Activated CD4-positive, alpha-beta T cell treated with anti-CD3 and anti-CD28 coated beads, Interleukin-2, amount 50 U/mL, for 24 hours (primary cell): Measurements from ENCODE around the gene RASGRF1.
"Not testable (repeated sequence)": the region's sequence is repeated elsewhere in the genome, so short reads cannot be mapped to it uniquely, and the experiment has no call there.

Experiments
- DNase-seq, 2 donors: peaks; one replicate each; pipeline ENCODE4 v3.0.0-alpha.2; 2020; ENCODE audit warnings: low read depth in 1 of 2, low spot score in 1 of 2

The RASGRF1 gene

GRCh38 chr15:79015416-79015815 lies 75.2 kb downstream of the RASGRF1 start:
- no peak for DNase-seq

DNA sequence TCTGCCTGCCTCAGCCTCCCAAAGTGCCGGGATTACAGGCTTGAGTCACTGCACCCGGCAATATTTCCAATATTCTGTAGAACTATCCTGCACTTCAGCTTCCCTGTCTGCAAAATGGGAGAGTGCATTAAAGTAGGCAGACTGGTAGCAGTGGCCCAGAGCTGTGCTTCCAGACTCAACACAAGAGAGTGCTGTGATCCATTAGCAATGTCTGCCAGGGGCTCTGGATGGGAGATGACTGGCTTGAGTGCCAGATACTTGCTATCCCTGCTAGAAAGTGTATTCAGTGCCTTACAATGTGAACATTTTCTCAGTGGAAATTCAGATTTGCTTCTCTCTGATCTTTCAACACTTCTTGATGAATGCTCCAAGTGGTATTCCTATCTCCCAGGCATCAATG lies 80.3 kb downstream of the RASGRF1 start:
- no peak for DNase-seq

- no peak for DNase-seq
Observed at GRCh38 chr15:79009379-79009778, 81.2 kb downstream of the RASGRF1 start.

GRCh38 chr15:79008659-79009058 lies 81.9 kb downstream of the RASGRF1 start:
- no peak for DNase-seq

DNA sequence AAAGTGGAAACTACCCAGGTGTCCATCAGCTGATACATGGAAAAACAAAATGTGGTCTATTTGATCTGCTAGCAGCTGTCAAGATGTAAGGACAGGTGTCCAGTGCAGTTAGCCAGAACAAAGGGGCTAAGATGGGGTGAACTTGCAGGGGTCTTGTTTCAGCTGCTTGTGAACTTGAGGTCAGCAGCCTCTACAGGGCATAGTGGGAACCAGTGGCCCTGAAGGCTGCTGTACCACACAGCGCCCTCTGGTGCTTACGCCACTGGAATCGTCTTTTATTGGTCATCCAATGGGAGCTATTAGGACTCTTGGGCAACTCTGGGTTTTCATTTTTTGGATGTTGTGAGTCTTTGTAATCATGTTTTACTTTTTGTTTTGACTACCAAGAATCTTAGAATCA lies 83.5 kb downstream of the RASGRF1 start:
- DNase-seq: no peak

DNA sequence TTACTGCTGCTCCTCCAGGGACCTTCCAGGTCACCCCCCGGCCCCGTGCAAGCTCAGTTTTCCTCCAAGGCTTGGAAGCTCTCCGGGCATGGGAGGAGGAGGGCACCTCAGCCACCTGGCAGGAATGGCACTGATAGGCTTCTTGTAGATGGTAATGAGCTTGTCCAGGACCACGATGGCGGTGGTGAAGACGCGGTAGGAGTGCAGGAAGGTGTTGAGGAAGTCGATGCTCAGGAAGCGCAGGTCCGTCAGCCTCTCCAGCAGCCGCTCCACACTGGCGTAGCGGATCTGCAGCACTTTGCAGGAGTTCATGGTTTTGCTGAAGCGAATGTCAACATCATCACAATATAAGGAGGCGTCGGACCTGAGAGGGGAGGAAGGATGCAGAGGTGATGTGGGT lies 84.5 kb downstream of the RASGRF1 start:
- no peak for DNase-seq

DNA sequence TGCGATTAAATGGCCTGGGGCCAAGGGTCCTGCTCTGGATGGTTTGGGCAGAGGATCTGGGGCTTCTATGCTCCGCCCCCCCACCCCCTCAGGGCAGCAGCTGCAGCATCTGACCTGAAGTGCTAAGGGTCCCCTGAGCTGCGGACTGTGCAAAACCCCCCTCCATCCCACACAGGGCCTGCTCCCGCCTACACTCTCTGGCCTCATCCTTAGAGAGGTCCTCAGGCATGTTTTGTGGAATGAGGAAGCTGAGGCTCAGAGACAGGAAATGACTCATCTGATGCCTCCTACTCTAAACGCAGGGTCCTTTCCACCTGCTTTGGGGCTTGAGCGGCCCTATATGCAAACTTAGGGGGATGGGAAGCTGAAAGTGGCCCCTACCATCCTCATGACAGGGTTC lies 86.2 kb downstream of the RASGRF1 start:
- DNase-seq: no peak

- DNase-seq: no peak
Observed at GRCh38 chr15:79003896-79004295, 86.7 kb downstream of the RASGRF1 start.

DNA sequence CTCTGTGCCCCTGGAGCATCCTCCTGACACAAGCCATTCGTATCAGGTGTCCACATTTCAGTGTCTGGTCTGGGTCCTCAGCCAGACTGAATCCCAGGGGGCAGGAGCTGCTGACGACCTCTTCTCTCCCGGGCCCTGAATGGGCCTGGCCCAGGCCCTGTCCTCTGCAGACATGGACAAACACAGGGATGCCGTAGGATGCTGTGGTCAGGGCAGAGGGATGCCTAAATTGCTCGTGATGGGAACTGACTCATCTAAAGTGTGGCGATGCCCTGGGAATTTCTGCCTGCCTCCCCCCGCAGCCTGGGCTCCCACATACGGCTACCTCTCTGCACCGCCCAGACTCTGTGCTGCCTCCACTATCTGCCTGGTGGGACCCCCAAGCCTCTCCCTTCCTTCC lies 87.3 kb downstream of the RASGRF1 start:
- no peak for DNase-seq

GRCh38 chr15:79002581-79002980 lies 88.0 kb downstream of the RASGRF1 start:
- DNase-seq: no peak

DNA sequence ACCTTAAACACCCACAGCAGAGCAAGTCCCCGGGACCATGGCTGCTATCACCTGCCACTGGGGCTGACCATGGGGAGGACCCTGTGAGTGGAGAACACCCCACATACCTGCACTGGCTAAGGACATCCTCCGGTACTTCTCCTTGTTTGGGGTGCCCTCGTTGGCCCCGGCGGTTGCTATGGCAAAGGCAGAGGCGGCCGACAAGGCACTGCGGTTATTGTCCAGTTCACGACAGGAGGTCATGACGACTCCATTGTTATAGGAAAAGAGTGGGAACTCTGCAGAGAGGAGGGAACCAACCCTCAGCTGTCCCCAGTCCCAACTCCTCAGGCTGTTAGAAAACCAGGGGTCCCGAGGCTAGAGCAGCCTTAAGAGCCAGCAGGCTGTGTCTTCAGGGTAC lies 90.9 kb downstream of the RASGRF1 start:
- no peak for DNase-seq

DNA sequence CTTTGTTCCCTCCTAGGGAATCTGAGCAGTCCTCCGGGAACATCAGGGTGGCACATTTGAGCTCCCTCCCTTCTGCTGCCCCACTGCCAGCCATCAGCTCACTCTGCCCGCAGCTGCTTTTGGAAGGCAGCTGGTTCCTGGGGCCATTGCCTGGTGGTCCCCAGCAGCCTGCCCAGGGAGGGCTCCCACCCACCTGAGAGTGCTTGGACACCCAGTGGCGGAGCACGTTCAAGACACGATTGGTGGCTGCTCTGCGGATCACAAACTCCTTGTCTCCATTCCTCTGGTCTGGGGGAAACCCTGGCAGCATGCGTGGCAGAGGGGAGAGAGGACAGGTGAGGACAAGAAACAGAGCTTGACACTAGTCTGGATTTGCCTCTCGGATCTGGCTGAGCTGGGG lies 92.1 kb downstream of the RASGRF1 start:
- DNase-seq: no peak

DNA sequence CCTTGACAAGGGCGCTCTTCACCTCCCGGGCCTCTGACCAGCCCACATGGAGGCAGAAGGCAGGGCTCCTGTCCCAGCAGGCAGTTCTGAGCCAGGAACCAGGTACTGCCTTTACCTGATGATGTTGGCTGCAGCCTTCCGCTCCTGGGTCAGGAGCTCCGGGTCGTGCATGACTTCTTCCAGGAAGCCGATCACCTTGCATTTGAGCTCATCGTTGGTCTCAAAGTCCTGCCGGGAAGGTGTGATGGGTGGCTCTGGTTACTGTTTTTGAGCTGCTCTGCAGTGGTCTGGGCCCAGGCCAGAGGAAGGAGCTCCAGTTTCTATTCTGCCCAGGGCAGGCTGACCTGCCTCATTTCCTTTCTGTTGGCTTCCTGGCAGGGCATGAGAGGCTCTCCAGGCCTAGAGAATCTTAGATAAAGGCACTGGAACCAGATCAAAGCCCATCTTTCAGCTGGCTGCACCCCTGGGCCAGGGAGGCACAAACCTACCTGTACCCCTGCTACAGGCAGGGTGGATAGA lies 92.5 kb downstream of the RASGRF1 start:
- no peak for DNase-seq

DNA sequence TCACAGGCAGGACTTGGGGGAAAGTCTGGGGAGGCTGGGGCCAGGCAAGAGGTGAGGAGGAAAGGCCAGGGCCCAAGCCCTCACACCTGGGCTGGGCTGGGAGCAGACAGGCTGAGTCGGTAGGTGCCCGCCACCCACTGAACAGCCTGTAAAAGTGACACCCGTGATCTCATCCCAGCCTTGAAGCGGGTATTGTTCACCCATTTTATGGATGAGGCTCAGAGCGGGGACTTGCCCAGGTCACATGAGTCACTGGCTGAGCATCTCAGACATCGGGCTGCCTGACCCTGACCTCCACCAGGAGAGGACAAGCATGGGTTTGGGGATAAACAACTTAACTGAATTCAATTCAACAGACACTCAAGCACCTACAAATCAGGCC lies 93.7 kb downstream of the RASGRF1 start:
- DNase-seq: no peak

DNA sequence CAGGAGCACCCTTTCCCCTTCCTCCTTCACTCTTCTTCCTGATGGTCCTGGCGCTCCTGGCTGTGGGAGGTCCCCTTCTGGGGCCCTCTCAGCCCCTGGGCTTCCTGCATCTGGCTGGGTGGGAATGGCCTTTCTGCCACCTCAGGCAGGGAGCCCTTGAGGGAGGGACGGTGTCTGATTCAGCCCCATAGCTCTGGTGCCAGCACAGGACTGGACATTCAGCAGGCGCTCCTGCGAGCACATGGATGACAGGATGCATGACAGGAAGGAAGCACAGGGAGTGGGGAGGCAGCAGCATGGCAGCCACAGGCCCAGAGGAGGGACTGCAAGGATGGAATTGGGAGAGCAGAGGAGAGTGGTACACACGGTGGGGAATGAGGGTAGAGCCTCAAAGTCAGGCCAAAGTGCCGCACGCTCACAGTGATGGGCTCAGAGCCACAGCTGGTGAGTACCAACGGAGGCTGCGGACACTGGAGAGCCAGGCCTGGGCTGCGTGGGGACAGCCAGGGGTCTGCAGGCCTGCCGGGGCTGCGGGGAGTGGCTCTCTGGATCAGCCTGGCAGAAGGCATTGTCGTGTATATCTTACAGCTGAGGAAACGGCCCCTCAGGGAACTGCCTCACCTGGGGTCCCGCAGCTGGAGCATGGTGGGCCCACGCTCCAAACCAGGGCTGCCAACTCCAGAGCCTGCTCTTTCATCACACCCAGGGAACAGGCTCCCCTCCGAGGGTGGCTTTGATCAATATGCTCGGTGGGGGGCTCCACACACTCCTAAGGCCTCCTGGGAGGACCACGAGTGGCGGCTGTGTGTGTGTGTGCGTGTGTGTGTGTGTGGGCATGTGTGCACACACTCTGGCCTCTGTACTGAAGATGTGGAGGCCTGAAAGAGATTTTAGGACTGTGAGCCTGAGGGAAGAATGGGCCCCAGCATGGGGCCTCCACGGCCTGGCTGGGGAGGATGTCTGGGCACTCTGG lies 94.4 kb downstream of the RASGRF1 start:
- DNase-seq: no peak

GRCh38 chr15:78995161-78995560 lies 95.4 kb downstream of the RASGRF1 start:
- not testable (repeated sequence) for DNase-seq

DNA sequence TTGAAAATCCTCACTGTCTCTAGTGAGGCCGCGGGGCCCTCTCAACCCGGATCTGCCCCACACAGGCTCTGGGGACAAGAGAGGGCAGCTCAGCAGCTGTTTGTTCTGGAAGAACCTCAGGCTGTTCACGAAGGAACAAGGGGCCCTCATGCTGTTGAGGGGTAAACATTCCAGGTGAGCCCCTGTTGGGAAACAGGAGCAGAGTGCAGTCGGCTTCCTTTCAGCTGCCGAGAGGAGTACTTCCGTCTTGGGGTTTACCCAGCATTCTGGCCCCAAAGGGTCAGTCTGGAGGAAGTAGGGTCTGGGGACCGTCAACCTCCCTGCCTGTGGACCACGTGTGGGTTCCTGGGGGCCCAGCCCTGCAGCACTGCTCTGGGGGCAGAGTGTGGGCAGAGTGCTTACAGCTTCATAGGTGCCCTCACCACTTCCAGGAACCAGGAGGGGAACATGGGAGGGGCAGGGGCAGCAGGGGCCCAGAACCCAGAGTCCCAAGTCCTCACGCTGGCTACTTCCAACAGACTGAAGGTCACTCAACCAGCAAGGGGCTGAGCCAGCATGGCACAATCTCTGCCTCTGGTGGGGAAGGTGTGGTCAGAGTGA lies 96.5 kb downstream of the RASGRF1 start:
- no peak for DNase-seq

DNA sequence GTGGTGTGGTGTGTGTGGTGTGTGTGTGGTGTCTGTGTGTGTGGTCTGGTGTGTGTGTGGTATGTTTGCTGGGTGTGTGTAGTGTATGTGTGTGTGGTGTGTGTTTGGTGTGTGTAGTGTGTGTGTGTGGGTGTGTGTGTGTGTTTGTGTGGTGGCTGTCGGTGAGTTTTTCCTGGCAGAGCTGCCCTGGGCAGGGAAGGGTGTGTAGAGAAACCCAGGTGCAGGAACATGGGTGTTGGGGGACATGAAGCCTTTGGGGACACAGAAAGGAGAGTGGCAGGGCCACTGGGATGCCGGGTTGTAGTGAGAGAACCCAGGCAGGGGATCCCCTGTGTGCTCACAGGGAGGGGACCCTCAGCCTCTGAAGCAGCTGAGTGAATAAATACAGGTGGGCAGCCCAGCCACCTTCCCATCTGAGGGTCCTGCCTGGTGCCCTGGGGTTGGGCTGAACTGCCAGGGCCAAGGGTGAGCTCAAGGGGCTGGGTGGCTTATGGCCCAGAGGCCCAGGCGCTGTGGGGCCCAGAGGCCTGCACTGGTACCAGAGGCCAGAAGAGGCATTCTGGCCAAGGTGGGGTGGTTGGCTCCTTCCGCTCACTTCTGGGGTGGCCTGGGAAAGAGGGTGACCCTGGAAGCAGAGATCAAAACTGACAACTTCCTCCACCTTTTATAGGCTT lies 97.2 kb downstream of the RASGRF1 start:
- DNase-seq: no peak

DNA sequence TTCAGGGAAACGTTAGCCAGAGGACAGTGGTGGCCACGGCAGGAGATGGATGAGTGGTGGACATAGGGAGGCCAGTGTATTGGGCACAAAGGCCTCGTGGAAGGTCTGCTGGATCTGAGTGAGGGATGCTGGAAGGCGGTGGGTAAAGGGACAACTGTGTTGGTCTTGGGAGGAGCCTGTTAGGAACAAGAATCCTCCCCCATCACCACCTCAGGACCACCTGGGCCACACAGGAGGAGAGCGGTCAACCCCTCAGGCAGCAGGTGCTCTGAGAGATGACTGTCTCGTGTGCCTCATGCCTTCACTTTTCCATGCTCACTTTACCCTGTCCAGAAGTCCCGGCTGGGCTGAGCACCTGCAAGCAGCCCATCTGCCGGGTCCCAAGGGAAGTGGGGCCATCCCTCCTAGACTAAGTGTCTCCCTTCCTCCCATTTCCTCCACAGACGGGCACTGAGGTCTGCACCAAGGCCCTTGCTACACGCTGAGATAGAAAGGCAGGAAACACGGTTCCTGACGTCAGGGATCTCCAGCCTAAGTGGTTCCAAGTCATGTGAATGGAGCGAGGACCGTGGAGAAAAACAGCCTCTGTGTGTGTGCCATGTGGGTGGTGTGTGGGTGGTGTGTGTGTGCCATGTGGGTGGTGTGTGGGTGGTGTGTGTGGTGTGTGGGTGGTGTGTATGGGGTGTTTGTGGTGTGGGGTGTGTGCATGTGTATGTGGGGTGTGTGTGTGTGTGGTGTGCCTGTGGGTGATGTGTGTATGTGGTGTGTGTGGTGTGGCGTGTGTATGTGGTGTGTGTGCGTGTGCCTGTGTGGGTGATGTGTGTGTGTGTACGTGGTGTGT lies 97.9 kb downstream of the RASGRF1 start:
- no peak for DNase-seq

GRCh38 chr15:78991879-78992278 lies 98.7 kb downstream of the RASGRF1 start:
- no peak for DNase-seq

GRCh38 chr15:78991476-78991875 lies 99.1 kb downstream of the RASGRF1 start:
- no peak for DNase-seq
